Gastrocnemius medialis (tissue), 4 donors: ENCODE results near the gene WWOX.

Experiments used
- POLR2A ChIP-seq, 2 donors: fragments of 450-650 bp; IDR thresholded peaks; one replicate each; pipeline ENCODE4 v1.6.1; 2017; ENCODE audit warnings: antibody characterized with exemption in 2 of 2, mild to moderate bottlenecking in 2 of 2, moderate library complexity in 2 of 2
- TF ChIP-seq, protein P1 (sequence below), 5 experiments: fragments of 450-650 bp in 3 of 5; fragments of 200-600 bp in 2 of 5; sonication (generic) in 2 of 5; IDR thresholded peaks in 4 of 5; conservative IDR thresholded peaks in 1 of 5; 1 replicate in 4 of 5; 2 replicates in 1 of 5; pipeline ENCODE4 v1.5.1; 2016 to 2019; ENCODE audit warnings: antibody characterized with exemption in 5 of 5, mild to moderate bottlenecking in 3 of 5, moderate library complexity in 3 of 5

DNA sequence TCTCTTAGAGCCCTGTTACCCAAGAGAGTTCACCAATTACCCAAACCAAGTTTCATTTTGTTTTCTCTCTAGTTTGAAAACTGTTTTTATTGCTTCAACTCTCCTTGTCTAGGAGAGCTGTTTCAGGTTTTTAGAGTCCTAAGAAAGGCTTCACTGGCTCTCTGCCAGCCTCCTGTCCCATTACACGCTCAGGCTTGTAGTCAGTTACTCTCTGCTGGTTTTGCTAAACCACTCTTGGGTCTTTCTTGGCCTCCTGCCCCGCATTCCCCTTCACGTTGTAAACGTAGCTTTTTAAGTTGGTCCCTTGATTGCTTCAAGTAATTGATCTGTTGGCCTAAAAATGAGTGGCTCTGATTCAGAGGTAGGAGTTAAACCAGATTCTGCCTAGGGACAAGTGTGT lies 972.0 kb downstream of the WWOX start:
- TF ChIP-seq, protein P1, sequence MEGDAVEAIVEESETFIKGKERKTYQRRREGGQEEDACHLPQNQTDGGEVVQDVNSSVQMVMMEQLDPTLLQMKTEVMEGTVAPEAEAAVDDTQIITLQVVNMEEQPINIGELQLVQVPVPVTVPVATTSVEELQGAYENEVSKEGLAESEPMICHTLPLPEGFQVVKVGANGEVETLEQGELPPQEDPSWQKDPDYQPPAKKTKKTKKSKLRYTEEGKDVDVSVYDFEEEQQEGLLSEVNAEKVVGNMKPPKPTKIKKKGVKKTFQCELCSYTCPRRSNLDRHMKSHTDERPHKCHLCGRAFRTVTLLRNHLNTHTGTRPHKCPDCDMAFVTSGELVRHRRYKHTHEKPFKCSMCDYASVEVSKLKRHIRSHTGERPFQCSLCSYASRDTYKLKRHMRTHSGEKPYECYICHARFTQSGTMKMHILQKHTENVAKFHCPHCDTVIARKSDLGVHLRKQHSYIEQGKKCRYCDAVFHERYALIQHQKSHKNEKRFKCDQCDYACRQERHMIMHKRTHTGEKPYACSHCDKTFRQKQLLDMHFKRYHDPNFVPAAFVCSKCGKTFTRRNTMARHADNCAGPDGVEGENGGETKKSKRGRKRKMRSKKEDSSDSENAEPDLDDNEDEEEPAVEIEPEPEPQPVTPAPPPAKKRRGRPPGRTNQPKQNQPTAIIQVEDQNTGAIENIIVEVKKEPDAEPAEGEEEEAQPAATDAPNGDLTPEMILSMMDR (IDR thresholded peaks at IDR 0.05 in 4 of 5, conservative IDR thresholded peaks at IDR 0.05 in 1 of 5), result no peak
- no peak for TF ChIP-seq POLR2A (IDR thresholded peaks at IDR 0.05)
